GM12878 (cell line): ENCODE results near the gene USP47. TPM values are rescaled to one million over a fixed set of nuclear protein-coding genes. Genes with fewer than 3 reads are reported as not detected.

Experiments used
- BCL11A ChIP-seq: IDR thresholded peaks from 2 replicates; pipeline ENCODE4 v1.6.1; 2011; ENCODE audit warnings: low read depth, low read length
- BHLHE40 ChIP-seq, 2 experiments: fragments of 450-650 bp in 1 of 2; IDR thresholded peaks; 2 replicates each; pipeline ENCODE4 v1.6.1; 2011 to 2017; ENCODE audit warnings: low read depth in 2 of 2, borderline replicate concordance in 1 of 2, improper control_type of control experiment in 1 of 2, low read length in 1 of 2, mild to moderate bottlenecking in 1 of 2
- CBFB ChIP-seq: IDR thresholded peaks from 2 replicates; pipeline ENCODE4 v1.6.1; 2016; ENCODE audit warnings: antibody characterized with exemption, low read depth
- CREB1 ChIP-seq: IDR thresholded peaks from 2 replicates; pipeline ENCODE4 v1.6.1; 2012; ENCODE audit warnings: low read depth, mild to moderate bottlenecking, inconsistent platforms
- DPF2 ChIP-seq: fragments of 450-650 bp; IDR thresholded peaks from 2 replicates; pipeline ENCODE4 v1.6.1; 2017; ENCODE audit warnings: mild to moderate bottlenecking
- E2F4 ChIP-seq: IDR thresholded peaks from 2 replicates; pipeline ENCODE4 v1.6.1; 2012; ENCODE audit warnings: low read depth, low read length, improper control_type of control experiment
- FOS ChIP-seq: IDR thresholded peaks from 3 replicates; pipeline ENCODE4 v1.6.1; 2011; ENCODE audit warnings: borderline replicate concordance; ENCODE audit not compliant: insufficient read length; ENCODE audit errors: extremely low read depth
- HDAC6 ChIP-seq: fragments of 200-600 bp; sonication (generic); IDR thresholded peaks from one replicate; pipeline ENCODE4 v1.8.0; 2017; ENCODE audit warnings: antibody characterized with exemption; ENCODE audit not compliant: unreplicated experiment
- HSF1 ChIP-seq: fragments of 150-350 bp; IDR thresholded peaks from 2 replicates; pipeline ENCODE4 v1.6.1; 2014; ENCODE audit warnings: mild to moderate bottlenecking, low read depth, low read length
- IKZF1 ChIP-seq: fragments of 450-650 bp; conservative IDR thresholded peaks from 2 replicates; pipeline ENCODE4 v1.6.1; 2017; ENCODE audit warnings: antibody characterized with exemption, mild to moderate bottlenecking
- IRF5 ChIP-seq: fragments of 450-650 bp; IDR thresholded peaks from 2 replicates; pipeline ENCODE4 v1.6.1; 2017; ENCODE audit warnings: borderline replicate concordance
- LARP7 ChIP-seq: fragments of 450-650 bp; IDR thresholded peaks from 2 replicates; pipeline ENCODE4 v1.6.1; 2017; ENCODE audit warnings: mild to moderate bottlenecking
- PBX3 ChIP-seq: IDR thresholded peaks from 2 replicates; pipeline ENCODE4 v1.6.1; 2011; ENCODE audit warnings: mild to moderate bottlenecking, low read depth, low read length, moderate library complexity; ENCODE audit not compliant: insufficient replicate concordance
- POLR2AphosphoS2 ChIP-seq: IDR thresholded peaks from 2 replicates; pipeline ENCODE4 v1.6.1; 2011; ENCODE audit warnings: low read depth, mild to moderate bottlenecking, low read length, improper control_type of control experiment, moderate library complexity
- POU2F2 ChIP-seq: IDR thresholded peaks from 3 replicates; pipeline ENCODE4 v1.6.1; 2011; ENCODE audit warnings: low read depth, mild to moderate bottlenecking, low read length, borderline replicate concordance
- RAD21 ChIP-seq: IDR thresholded peaks from 2 replicates; pipeline ENCODE4 v1.6.1; 2011; ENCODE audit warnings: mild to moderate bottlenecking, low read depth, low read length, moderate library complexity; ENCODE audit not compliant: insufficient read depth
- RB1 ChIP-seq: fragments of 450-650 bp; formaldehyde crosslinking; IDR thresholded peaks from 2 replicates; pipeline ENCODE4 v1.6.1; 2017; ENCODE audit warnings: mild to moderate bottlenecking, borderline replicate concordance
- RELA ChIP-seq: fragments of 450-650 bp; IDR thresholded peaks from 2 replicates; pipeline ENCODE4 v1.8.0; 2014; ENCODE audit warnings: borderline replicate concordance; ENCODE audit not compliant: partially characterized antibody
- RFX5 ChIP-seq: IDR thresholded peaks from 2 replicates; pipeline ENCODE4 v1.6.1; 2011; ENCODE audit warnings: low read depth, low read length, improper control_type of control experiment
- SMAD1 ChIP-seq: fragments of 450-650 bp; IDR thresholded peaks from 2 replicates; pipeline ENCODE4 v1.6.1; 2018; ENCODE audit warnings: mild to moderate bottlenecking, low read depth; ENCODE audit not compliant: partially characterized antibody
- TCF12 ChIP-seq: IDR thresholded peaks from 2 replicates; pipeline ENCODE4 v1.6.1; 2011; ENCODE audit warnings: low read depth, mild to moderate bottlenecking, low read length
- TCF7 ChIP-seq: IDR thresholded peaks from 2 replicates; pipeline ENCODE4 v1.6.1; 2014; ENCODE audit warnings: antibody characterized with exemption, borderline replicate concordance
- YY1 ChIP-seq: IDR thresholded peaks from 2 replicates; pipeline ENCODE4 v1.6.1; 2011; ENCODE audit warnings: low read depth, mild to moderate bottlenecking, low read length
- polyA plus RNA-seq, 11 experiments: library from polyadenylated mRNA; depleted of rRNA in 4 of 11; unstranded in 6 of 11; stranded (reverse) in 5 of 11; fragments of >200 nt; fragmentation: Nextera tagmentation in 4 of 11; fragmentation: Illumina TruSeq in 1 of 11; extraction: Ambion mirVana in 4 of 11; extraction: Trizol in 1 of 11; gene quantifications; 1 replicate in 1 of 11; 2 replicates in 10 of 11; pipeline versions ENCODE4 v1.2.1 to v1.2.3, GENCODE V29; 2011 to 2016; ENCODE audit warnings: inconsistent platforms in 2 of 11, missing spikeins in 2 of 11, low read depth in 1 of 11
- total RNA-seq, 4 experiments: library from RNA; depleted of rRNA in 3 of 4; stranded (reverse); fragments of >200 nt in 3 of 4; fragmentation: Illumina TruSeq in 1 of 4; extraction: Trizol in 1 of 4; gene quantifications; 2 replicates each; pipeline versions ENCODE4 v1.2.1 to v1.2.3, GENCODE V29; 2013 to 2021

USP47 gene
- total and polyA plus RNA-seq, 10 of the 15 experiments (the other 5 are each of a cell fraction or from before 2014, with no cell fraction given), result 13.9 to 54.0 (median 31.6) TPM

- TF ChIP-seq RFX5, result 0 out of 2 replicates have a peak, but pooled peaks have one; percentile 10
- no peak for TF ChIP-seq TCF7
- TF ChIP-seq FOS, result no peak
- 0 out of 2 replicates have a peak, but pooled peaks have one; percentile 42 for TF ChIP-seq E2F4
- peak; percentile 26; the same call in 1 of the 2 replicates for TF ChIP-seq RAD21
- TF ChIP-seq SMAD1, result no peak
- peak; percentile 93 for TF ChIP-seq LARP7
- TF ChIP-seq CBFB, result peak; percentile 89
- 0 out of 2 replicates have a peak, but pooled peaks have one; percentile 34 for TF ChIP-seq TCF12
- TF ChIP-seq YY1, result peak; percentile 99
- peak; percentile 54; the same call in 1 of the 2 replicates for TF ChIP-seq CREB1
- peak in 1 of 2 experiments; percentile 34; a peak in 1 of 4 replicates for TF ChIP-seq BHLHE40 (IDR thresholded peaks at IDR 0.05; ENCODE audit: borderline replicate concordance in 1 of 2, low read depth in 2 of 2, low read length in 1 of 2)
- peak; percentile 24; the same call in 1 of the 2 replicates for TF ChIP-seq POLR2AphosphoS2
- peak; percentile 55; the same call in 1 of the 2 replicates for TF ChIP-seq DPF2
- TF ChIP-seq BCL11A, result peak; percentile 7; the same call in 1 of the 2 replicates
- peak; percentile 25; the same call in 1 of the 2 replicates for TF ChIP-seq RB1
- TF ChIP-seq IRF5, result no peak
- no peak for TF ChIP-seq HDAC6
- TF ChIP-seq RELA, result peak; percentile 20
- no peak for TF ChIP-seq HSF1
- TF ChIP-seq IKZF1, result peak; percentile 87
- TF ChIP-seq PBX3, result no peak
- peak; percentile 68; the same call in 1 of the 3 replicates for TF ChIP-seq POU2F2
Observed at GRCh38 chr11:11841723-11842420, at the start of gene USP47 (continued).
